ENCODE results near the gene CCDC9.
"Not testable (repeated sequence)": the region's sequence is repeated elsewhere in the genome, so short reads cannot be mapped to it uniquely, and the experiment has no call there.

CCDC9 gene

DNA sequence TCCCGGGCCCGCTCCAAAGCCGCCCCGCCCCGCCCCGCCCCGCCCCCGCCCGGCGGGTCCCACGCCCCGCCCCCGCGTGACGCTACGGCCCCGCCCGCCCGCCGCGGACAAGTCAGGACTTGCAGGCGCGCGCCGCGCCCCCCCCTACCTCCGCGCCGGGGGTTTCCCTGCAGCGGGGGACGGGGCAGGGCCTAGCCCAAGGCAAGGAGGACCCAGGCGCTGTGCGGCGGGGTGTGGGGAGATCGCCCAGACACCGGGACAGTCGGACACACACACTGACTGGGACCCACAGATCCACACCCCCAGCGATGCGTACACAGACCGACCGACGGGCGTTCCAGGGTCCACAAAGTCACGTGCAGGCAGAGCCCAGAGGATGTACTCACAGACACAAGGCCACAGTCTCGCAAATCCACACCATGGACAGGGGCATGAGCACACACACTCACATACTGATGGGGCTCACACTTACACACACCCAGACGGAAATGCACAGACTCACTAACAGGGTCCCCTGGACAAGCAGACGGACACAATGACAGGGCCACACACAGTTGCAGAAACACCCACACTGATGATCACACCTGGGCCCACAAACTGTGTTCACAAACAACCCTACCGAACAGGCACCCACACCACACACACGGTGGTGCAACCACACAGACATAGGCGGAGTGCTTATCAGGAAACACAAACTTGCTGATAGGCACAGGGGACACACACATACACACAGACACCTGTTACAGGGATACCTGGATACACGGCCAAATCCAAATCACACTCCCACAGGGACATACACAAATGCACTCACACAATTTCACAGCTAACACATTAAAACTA, 24.9 kb upstream of the CCDC9 start:
- peak; percentile 77 for DNase-seq

DNA sequence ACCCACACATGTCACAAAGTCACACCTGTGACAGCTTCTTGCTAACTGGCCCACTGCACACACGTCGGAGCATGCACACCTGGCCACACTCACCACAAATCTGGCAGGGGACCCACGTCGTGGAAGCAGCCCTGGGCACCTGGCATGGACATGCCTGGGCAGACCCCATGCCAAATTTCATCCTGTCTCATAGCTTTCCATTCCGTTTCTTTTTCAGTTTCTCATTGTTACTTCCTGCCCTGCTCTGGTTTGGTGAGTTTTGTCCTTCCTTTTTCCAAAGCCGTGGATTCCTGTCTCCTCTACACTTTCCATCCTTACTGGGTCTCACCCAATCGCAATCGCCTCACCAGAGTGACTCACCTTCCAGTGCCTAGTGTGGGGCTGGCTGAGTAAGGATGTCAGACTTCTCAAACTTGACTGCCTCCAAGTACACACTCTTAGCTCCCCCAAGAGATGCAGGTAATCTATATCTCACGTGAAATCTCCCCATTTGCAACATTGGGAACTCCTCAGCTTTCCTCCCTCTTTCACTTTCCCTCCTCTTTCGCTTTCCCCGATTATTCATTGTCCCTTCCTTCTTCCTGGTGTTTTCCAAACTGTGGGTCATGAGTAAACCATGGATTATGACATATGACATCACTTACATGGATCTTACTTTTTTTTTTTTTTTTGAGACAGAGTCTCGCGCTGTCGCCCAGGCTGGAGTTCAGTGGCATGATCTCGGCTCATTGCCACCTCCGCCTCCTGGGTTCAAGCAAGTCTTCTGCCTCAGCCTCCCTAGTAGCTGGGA, 23.7 kb upstream of the CCDC9 start:
- no peak for DNase-seq

DNA sequence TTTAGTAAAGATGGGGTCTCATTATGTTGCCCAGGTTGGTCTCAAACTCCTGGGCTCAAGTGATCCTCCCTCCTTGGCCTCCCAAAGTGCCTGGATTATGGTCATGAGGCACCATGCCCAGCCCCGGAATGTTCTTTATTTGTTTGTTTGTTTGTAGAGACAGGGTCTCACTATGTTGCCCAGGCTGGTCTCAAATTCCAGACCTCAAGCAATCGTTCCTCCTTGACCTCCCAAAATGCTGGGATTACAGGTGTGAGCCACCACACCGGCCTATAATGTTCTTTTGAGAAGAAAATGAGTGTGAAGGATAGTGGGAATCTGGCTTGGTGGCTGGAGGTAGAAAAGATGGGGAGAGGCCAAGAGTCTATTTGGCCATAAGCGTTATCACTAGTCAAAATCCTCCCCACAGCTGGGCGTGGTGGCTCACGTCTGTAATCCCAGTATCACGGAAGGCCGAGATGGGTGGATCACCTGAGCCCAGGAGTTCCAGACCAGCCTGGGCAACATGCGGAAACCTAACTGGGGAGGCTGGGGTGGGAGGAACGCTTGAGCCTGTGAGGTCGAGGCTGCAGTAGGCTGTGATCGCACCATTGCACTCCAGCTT, 20.2 kb upstream of the CCDC9 start:
- DNase-seq = no peak

DNA sequence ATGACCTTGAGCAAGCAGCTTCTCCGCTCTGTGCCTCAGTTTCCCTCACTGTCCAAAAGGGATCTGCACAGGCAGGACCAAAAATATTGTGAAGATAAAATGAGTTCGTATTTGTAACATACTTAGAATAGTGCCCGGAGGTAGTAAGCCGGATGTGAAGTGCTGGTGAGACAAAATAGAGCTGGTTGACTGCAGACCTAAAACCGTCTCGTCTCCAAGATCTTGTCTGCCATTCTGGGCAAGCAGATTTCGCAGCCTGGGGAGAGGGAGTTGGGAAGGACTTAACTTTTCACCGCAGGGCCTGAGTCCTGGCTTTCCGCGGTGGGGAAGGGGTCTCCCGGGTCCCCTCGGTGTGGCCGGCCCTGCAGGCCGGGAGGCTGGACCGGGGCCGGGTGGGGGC, 17.2 kb upstream of the CCDC9 start:
- DNase-seq = peak; percentile 32

DNA sequence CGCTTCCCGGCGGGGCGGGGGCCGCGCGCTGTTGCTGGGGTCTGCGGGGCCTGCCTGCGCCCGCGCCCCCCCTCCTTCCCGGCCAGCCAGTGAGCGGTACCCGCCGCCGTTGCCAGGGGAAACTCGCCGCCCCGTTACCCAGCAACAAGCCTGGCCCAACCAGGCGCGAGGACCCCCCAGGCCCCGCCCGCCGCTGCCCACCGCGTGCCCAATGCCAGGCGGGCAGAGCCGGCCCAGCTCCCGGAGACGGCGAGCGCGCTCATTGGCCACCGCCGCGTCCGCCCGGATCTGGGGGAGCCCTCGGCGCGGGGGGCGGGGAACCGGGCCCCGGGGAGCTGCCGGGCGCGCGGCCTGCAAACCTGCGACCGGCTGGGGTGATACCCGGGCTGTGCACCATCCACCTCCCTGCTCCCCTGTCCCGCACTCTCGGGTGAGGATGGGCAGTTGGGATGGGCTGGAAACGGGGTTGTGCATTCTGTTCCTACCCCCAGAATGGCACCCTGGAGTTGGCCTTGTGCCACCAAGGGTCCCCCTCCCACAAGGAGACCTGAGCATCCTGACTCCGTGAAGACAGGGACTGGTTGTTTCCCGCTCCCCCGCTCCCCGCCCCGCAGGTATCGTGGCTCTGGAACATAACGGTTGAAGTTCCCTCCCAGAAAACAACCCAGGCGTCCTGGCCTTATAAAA, 16.6 kb upstream of the CCDC9 start:
- DNase-seq = peak; percentile 57

DNA sequence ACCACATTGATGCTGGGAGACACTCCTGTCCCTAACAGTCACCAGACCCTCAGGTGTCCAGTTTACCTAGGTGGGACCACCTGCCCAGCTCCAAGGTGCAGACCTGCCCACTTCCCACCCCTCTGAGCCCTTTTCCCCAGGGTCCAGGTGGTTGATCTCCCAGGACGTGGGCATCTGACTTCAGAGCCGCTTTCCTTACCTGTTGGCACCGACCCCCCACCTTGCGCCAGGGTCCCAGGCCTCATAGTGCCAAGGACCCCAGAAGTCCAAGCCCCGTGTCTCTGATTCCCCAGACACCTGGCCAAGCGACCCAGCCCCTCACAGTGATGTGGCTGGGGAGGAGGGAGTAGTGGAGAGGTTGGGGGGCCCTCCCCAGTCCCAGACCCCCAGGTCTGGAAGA, 15.8 kb upstream of the CCDC9 start:
- peak; percentile 29 for DNase-seq

DNA sequence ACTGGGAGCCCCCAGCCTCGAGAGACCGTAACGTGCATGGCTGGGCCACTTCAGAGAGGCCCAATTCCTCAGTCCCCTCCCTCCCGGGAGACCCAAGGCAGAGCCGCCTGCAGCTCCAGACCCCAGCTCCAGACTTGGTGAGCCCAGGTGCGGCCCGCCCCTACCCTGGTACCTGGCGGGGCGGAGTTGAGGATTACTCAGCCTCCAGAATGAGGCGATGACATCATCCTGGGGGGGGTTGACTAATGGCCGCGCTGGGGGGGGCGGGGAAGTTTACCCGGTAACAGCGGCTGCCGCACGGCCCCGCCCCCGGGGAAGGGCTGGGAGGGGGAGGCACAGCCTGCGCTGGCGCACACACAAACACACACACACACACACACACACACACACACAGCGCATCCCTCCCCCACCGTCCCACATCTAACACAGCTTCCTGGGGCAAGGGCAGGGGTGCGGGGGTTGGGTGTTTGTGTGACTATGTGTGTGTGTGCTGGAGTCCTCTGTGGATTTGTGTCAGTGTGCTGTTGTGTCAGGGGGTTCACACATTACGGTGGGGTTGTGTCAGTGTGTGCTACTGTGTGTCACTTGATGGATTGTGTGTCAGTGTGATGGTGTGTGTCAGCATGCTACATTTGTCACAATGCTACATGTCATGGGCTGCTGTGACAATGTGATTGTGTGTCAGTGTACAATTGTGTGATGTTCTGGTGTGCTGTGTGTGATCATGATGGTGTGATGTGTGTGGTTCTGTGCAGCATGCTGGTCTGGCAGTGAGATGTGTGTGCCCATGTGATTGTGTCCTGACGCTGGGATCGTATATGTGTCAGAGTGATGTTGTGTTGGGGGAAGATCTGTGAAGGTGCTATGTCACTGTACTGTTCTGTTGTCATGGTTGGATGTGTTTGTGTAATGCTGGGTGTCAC, 15.1 kb upstream of the CCDC9 start:
- DNase-seq = peak; percentile 44

DNA sequence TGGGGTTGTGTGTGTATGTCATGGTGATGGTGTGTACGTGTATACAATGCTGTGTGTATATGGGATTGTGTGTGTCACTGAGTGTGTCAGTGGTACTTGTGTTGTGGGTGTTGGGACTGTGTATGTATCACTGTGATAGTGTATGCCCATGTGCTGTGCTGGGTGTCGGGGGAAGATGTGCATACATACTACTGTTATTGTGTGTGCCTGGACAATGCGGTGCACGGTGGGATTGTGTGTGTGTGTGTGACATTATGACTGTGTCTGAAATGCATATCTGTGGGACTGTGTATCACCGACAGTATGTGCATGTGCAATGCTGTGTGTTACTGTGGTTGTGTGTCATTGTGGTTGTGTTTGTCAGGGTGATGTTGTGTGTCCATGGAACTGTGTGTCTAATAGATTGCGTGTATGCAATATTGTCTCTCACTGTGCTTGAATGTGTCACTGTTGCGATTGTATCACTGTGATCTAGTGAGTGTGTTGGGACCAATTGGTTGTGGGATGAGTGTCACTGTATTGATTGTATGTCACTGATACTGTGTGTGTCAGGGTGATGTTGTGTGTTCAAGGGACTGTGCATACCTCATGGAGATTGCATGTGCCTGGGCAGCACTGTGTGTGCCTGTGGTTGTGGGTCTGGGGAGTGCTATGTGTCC, 14.3 kb upstream of the CCDC9 start:
- DNase-seq = no peak

DNA sequence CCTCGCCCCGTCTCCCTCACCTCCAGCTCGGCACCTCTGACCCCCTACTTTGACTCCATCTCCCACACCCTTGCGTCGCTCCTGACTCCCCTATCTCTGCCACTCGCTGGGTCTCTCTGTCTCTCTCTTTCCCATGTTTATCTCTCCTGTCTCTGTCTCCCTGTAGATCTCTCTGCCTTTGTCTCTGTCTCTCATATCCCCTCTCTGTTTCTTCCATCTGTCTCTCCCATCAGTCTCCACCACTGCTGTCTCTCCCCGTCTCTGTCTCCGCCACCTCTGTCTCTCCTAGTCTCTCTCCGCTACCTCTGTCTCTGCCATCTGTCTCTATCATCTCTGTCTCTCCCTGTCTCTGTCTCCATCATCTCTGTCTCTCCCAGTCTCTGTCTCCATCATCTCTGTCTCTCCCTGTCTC, 13.0 kb upstream of the CCDC9 start:
- peak; percentile 38 for DNase-seq

DNA sequence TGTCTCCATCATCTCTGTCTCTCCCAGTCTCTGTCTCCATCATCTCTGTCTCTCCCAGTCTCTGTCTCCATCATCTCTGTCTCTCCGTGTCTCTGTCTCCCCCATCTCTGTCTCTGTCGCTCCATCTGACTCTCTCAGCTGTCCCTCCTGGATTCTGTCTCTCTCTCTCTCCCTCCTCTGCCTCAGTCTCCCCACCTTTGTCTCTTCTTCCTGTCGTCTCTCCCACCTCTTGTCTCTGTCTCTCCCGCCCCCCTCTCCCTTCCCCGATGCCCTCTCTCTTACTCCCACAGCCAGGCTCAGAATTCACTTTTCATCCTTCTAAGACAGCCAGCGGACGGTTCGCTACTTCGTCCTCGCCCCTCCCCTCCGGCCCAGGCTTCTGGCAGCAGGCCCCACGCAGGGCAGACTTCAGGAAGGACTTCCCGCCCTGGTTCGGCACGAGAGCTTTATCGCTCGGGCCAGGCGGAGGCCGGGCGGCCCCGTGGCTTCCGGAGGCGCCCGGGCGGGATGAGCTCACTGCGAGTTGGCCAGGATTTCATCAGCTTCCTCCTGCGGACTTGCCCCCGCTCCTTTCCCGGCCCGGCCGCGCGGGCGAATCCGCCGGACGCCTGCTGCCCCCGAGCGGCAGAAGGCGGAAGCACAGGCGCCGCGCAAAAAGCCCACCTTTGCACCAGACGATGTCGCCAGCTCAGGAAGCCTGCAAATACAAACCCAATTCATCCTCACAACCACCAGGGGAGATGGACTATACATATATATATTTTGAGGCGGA, 12.4 kb upstream of the CCDC9 start:
- peak; percentile 90 for DNase-seq

DNA sequence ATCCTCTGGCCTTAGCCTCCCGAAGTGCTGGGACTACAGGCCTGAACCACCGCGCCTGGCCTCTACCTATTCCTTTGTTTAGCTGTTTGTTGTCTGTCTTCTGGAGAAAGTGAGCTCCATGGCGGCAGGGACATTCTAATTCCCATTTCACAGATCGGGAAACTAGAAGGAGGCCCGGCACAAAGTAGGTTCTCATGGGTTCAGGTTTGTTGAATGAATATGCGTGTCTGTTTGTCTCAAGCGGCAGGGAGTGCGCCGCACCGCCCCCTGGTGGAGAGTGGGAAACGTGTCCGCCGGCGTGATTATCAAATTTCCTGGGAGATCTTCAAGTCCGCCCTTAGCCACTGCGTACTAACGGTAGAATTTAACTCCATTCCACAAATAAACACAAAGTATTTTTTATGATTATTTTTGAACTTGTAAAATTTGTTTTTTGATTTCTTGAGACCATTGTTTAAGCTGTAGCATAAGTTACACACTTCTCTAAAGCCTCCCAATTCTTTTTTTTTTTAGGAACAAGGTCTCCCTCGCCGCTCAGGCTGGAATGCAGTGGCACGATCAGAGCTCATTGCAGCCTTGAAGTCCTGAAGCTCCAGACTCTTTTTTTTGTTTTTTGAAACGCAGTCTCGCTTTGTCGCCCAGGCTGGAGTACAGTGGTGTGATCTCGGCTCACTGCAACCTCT, 8.9 kb upstream of the CCDC9 start:
- DNase-seq = peak; percentile 48

DNA sequence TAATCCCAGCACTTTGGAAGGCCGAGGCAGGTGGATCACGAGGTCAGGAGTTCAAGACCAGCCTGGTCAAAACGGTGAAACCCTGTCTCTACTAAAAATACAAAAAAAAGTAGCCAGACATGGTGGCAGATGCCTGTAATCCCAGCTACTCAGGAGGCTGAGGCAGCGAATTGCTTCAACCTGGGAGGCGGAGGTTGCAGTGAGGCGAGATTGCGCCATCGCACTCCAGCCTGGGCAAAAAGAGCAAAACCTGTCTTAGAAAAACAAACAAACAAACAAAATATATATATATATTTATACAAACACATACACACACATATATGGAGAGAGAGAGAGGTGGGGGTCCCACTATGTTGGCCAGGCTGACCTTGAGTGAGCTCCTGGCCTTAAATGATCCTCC, 3.3 kb upstream of the CCDC9 start:
- DNase-seq = not testable (repeated sequence)

DNA sequence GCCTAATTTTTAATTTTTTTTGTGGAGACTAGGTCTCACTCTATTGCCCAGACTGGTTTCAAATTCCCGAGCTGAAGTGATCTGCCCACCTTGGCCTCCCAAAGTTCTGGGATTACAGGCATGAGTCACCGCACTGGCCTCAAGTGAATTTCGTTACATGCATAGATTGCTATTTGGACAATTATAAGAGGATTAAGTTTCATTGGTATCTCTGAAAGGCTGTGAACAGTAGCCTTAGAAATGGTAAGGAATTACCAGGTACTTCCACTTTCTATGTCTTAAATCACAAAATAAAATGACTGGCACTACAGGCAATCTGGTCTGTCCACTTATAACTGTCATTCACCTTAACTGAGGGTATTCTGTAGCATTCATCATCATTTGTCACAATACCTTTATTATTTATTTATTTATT, 2.9 kb upstream of the CCDC9 start:
- DNase-seq = no peak

DNA sequence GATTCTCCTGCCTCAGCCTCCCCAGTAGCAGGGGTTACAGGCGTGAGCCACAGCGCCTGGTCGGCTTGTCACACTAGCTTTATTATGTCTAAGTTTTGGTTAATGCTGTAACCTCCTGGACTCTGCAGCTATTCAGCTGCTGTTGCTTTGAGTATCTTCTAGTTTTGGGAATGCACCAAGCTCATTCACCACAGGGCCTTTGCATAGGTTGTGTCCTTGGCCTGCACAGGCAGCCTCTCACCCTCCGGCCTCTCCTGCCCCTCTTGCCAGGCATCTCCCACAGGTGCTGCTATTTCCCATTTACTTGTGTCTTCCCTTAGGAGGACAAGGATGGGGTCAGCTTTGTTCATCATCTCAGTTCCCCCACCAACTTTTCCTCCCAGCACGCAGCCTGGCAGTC, 2.4 kb upstream of the CCDC9 start:
- no peak for DNase-seq

DNA sequence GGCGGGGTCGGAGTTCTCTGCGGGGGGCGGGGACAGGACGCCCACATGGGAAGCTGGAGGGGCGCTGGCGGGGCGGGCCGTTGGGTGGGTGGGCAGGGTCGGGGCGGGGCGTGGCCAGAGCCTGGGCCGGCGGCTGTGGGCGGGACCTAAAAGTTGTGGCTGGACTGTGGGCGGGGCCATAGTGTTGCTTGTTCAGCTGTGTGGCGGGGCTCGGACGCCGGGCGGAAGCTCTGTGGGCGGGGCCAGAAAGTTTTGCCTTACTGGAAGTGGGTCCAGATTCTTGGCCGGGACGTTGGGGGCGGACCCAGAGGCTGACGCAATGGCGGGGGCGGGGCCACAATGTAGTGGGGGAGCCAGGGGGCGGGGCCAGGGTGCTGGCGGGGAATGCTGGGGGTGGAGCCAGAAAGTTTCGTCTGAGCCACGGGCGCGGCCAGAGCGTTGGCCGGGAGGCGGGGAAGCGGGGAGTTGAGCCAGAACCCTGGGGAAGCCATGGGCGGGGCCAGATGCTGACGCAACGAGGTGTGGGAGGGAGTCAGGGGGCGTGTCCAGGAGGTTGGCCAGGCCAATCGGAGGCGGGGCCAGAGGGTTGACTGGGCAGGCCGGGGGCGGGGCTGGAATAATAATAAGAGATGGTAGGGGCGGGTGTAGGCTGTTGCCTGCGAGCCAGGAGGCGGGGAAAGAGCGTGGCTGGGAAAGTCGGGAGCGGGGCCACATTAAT, 527 bp downstream of the CCDC9 start:
- peak; percentile 89 for DNase-seq

DNA sequence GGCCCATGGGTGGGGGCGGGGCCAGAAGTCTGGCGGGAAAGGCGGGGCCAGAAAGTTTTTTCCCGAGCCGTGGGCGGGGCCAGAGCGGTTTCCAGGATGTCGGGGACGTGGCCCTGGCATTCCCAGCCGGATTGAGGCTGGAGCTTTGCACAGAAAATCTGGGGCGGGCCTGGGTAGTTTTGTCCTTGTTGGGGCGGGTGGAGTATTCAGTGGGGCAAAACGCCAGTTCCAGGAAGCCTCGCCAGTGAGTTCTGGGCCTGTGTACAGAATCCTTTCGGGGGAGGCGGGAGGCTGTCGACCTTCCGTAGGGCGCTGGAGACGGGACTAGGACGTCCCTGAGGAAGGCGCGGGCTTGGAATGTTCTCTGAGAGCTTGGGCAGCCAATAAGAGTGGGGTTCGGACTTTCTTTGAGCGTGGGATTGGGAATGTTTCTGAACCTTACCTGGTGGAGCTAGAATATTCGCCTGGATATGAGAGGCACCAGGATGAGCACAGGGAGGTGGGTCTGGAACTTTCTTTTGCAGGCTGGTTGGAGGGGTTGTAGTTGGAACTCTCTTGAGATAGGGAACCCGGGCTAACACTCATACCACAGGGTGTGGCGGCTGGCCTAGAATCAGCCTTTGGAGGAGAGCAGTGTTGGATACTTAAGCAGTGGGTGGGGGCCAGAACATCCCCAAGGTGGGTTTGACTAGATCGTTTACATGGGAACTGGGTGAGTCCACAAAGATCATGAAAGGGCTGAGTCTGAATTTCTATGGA, 1.3 kb downstream of the CCDC9 start:
- DNase-seq = peak; percentile 88

DNA sequence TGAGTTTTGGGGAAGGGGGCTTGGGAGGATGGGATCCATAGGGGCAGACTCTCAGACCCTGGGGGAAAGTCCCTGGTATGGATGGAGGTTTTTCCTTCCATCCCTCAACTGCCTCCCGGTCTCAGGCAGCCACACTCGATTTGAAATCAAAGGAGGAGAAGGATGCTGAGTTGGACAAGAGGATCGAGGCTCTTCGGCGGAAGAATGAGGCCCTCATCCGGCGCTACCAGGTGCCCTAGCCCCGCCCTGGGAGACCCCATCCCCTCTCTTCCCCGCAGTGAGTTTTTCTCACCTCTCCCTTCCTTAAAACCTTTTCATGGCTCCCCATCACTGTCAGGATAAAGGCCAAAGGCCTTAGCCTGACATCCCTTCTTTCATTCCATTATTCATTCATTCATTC, 2.1 kb downstream of the CCDC9 start:
- DNase-seq = no peak
